WTC11 (cell line): ENCODE results near the gene STOX2. TPM values are rescaled to one million over a fixed set of nuclear protein-coding genes. Genes with fewer than 3 reads are reported as not detected.

Source experiments
- ATAC-seq: fragments of 200-7000 bp; cut with Tn5 transposase; 2 replicates; pipeline ENCODE4 v1.10.0; 2021; ENCODE audit warnings: mild to moderate bottlenecking, moderate library complexity
- CTCF ChIA-PET: fragments of 300-600 bp; sonication (Branson Sonifier 250); formaldehyde crosslinking; loops from one replicate; lab custom pipeline; 2021; ENCODE audit warnings: antibody characterized with exemption; lab: Charles Lee
- POLR2A ChIA-PET: fragments of 350-600 bp; sonication (Branson Sonifier 250); formaldehyde crosslinking; loops from one replicate; lab custom pipeline; 2021; ENCODE audit warnings: antibody characterized with exemption; lab: Charles Lee
- DNase-seq: peaks from one replicate; pipeline ENCODE4 v3.0.0; 2021; ENCODE audit warnings: low spot score
- H3K27ac Mint-ChIP-seq: 2 replicates; pipeline ENCODE4 v1.8.0; 2021; ENCODE audit warnings: mixed read lengths
- H3K27me3 Mint-ChIP-seq: 2 replicates; pipeline ENCODE4 v1.8.0; 2021; ENCODE audit warnings: low read depth, mild to moderate bottlenecking, moderate library complexity, mixed read lengths
- H3K36me3 Mint-ChIP-seq: 2 replicates; pipeline ENCODE4 v1.8.0; 2021; ENCODE audit warnings: mixed read lengths
- H3K4me1 Mint-ChIP-seq: 2 replicates; pipeline ENCODE4 v1.8.0; 2022; ENCODE audit warnings: mixed read lengths
- H3K4me3 Mint-ChIP-seq: 2 replicates; pipeline ENCODE4 v1.8.0; 2021; ENCODE audit warnings: mild to moderate bottlenecking, moderate library complexity, mixed read lengths
- H3K9me3 Mint-ChIP-seq: 2 replicates; pipeline ENCODE4 v1.8.0; 2021; ENCODE audit warnings: mixed read lengths
- ATF1 ChIP-seq: sonication (generic); formaldehyde crosslinking; IDR thresholded peaks from 2 replicates; pipeline ENCODE4 v1.8.1; 2023; ENCODE audit warnings: mild to moderate bottlenecking, moderate library complexity, missing genetic modification reagents
- HMGA2 ChIP-seq: fragments of 250-450 bp; sonication (Bioruptor Pico); IDR thresholded peaks from 2 replicates; pipeline ENCODE4 v1.4.0; 2021; ENCODE audit warnings: mild to moderate bottlenecking, moderate library complexity
- MXD4 ChIP-seq: fragments of 250-450 bp; sonication (Bioruptor Pico); IDR thresholded peaks from 2 replicates; pipeline ENCODE4 v1.8.0; 2021; ENCODE audit warnings: mild to moderate bottlenecking, moderate library complexity, borderline replicate concordance
- MYBL2 ChIP-seq: sonication (generic); formaldehyde crosslinking; IDR thresholded peaks from 2 replicates; pipeline ENCODE4 v1.8.1; 2023; ENCODE audit warnings: mild to moderate bottlenecking, moderate library complexity, missing genetic modification reagents
- RELA ChIP-seq: sonication (generic); formaldehyde crosslinking; IDR thresholded peaks from 2 replicates; pipeline ENCODE4 v1.8.1; 2022; ENCODE audit warnings: missing genetic modification reagents, mild to moderate bottlenecking, borderline replicate concordance
- TEAD1 ChIP-seq: sonication (generic); formaldehyde crosslinking; IDR thresholded peaks from 2 replicates; pipeline ENCODE4 v1.8.0; 2022; ENCODE audit warnings: mild to moderate bottlenecking, missing genetic modification reagents
- ZNF138 ChIP-seq: sonication (generic); formaldehyde crosslinking; conservative IDR thresholded peaks from 2 replicates; pipeline ENCODE4 v1.8.1; 2022; ENCODE audit warnings: mild to moderate bottlenecking, moderate library complexity, missing genetic modification reagents
- ZNF671 ChIP-seq: fragments of 250-450 bp; sonication (Bioruptor Pico); IDR thresholded peaks from 2 replicates; pipeline ENCODE4 v1.8.0; 2021; ENCODE audit warnings: mild to moderate bottlenecking
- total RNA-seq: library from RNA; stranded (reverse); gene quantifications from 3 replicates; pipeline ENCODE4 v1.2.3, GENCODE V29; 2021
- TF ChIP-seq, protein P1 (sequence below): sonication (generic); formaldehyde crosslinking; IDR thresholded peaks from 2 replicates; pipeline ENCODE4 v1.8.0; 2023; ENCODE audit warnings: missing genetic modification reagents, mild to moderate bottlenecking, borderline replicate concordance
- TF ChIP-seq, protein P2 (sequence below): fragments of 250-450 bp; sonication (Bioruptor Pico); IDR thresholded peaks from 2 replicates; pipeline ENCODE4 v1.9.0; 2021; ENCODE audit warnings: mild to moderate bottlenecking
- TF ChIP-seq, protein P3 (sequence below): sonication (generic); formaldehyde crosslinking; IDR thresholded peaks from 2 replicates; pipeline ENCODE4 v1.8.0; 2022; ENCODE audit warnings: missing genetic modification reagents
- TF ChIP-seq, protein P4 (sequence below): sonication (generic); formaldehyde crosslinking; IDR thresholded peaks from 2 replicates; pipeline ENCODE4 v1.8.1; 2022; ENCODE audit warnings: mild to moderate bottlenecking, moderate library complexity, missing genetic modification reagents
- TF ChIP-seq, protein P5 (sequence below): fragments of 250-450 bp; sonication (Bioruptor Pico); IDR thresholded peaks from 2 replicates; pipeline ENCODE4 v1.9.0; 2021; ENCODE audit warnings: mild to moderate bottlenecking, borderline replicate concordance
- TF ChIP-seq, protein P6 (sequence below): sonication (generic); formaldehyde crosslinking; IDR thresholded peaks from 2 replicates; pipeline ENCODE4 v1.8.0; 2022; ENCODE audit warnings: mild to moderate bottlenecking, missing genetic modification reagents
- TF ChIP-seq, protein P7 (sequence below): sonication (generic); formaldehyde crosslinking; IDR thresholded peaks from 2 replicates; pipeline ENCODE4 v1.8.1; 2022; ENCODE audit warnings: low read depth, mild to moderate bottlenecking, moderate library complexity, missing genetic modification reagents, borderline replicate concordance
- TF ChIP-seq, protein P8 (sequence below): sonication (generic); formaldehyde crosslinking; conservative IDR thresholded peaks from 2 replicates; pipeline ENCODE4 v1.8.1; 2022; ENCODE audit warnings: mild to moderate bottlenecking, missing genetic modification reagents

STOX2 gene
- total RNA-seq, 1 experiment from 2014 or later: 31.6 TPM

DNA sequence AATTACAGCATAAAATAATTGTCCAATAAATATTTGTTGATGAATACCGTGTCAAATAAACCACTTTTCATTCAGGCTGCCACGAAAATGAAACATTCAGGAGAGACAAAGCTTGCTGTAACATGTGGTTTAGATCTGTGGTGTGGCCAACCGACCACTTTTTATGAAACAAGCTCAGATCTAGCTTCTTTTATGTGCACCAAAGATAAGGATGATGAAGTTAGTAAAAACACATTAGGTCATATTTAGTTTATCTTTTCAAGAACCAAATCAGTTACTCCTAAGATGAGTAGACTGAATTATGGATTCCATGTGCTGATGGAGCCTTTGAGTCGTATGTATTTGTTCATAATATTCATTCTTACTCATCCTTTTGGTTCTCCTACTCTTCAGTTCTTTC lies 35.8 kb downstream of the STOX2 start:
- ATAC-seq (no peak), DNase-seq (no peak)
- Mint-ChIP-seq H3K36me3 (peaks cover 3% of the 10 kb centered on the region; the same call in 1 of the 2 replicates), H3K27me3 (no peaks in the 10 kb centered on the region), H3K9me3 (no peaks in the 10 kb centered on the region), H3K27ac (no peak overlapping the region), H3K4me1 (peaks cover 38% of the 10 kb centered on the region), H3K4me3 (no peak overlapping the region)
- ChIA-PET POLR2A (no interaction called here), CTCF (no interaction called here)
- no peak for TF ChIP-seq ATF1 (CRISPR knock-in tag)
- no peak for TF ChIP-seq MXD4 (CRISPR knock-in tag)
- TF ChIP-seq ZNF671 (CRISPR knock-in tag): no peak
- no peak for TF ChIP-seq MYBL2 (CRISPR knock-in tag)
- TF ChIP-seq, protein P1, sequence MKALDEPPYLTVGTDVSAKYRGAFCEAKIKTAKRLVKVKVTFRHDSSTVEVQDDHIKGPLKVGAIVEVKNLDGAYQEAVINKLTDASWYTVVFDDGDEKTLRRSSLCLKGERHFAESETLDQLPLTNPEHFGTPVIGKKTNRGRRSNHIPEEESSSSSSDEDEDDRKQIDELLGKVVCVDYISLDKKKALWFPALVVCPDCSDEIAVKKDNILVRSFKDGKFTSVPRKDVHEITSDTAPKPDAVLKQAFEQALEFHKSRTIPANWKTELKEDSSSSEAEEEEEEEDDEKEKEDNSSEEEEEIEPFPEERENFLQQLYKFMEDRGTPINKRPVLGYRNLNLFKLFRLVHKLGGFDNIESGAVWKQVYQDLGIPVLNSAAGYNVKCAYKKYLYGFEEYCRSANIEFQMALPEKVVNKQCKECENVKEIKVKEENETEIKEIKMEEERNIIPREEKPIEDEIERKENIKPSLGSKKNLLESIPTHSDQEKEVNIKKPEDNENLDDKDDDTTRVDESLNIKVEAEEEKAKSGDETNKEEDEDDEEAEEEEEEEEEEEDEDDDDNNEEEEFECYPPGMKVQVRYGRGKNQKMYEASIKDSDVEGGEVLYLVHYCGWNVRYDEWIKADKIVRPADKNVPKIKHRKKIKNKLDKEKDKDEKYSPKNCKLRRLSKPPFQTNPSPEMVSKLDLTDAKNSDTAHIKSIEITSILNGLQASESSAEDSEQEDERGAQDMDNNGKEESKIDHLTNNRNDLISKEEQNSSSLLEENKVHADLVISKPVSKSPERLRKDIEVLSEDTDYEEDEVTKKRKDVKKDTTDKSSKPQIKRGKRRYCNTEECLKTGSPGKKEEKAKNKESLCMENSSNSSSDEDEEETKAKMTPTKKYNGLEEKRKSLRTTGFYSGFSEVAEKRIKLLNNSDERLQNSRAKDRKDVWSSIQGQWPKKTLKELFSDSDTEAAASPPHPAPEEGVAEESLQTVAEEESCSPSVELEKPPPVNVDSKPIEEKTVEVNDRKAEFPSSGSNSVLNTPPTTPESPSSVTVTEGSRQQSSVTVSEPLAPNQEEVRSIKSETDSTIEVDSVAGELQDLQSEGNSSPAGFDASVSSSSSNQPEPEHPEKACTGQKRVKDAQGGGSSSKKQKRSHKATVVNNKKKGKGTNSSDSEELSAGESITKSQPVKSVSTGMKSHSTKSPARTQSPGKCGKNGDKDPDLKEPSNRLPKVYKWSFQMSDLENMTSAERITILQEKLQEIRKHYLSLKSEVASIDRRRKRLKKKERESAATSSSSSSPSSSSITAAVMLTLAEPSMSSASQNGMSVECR (CRISPR knock-in tag): no peak
- no peak for TF ChIP-seq RELA
- no peak for TF ChIP-seq TEAD1 (CRISPR knock-in tag)
- no peak for TF ChIP-seq ZNF138
- TF ChIP-seq, protein P2, sequence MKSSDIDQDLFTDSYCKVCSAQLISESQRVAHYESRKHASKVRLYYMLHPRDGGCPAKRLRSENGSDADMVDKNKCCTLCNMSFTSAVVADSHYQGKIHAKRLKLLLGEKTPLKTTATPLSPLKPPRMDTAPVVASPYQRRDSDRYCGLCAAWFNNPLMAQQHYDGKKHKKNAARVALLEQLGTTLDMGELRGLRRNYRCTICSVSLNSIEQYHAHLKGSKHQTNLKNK (CRISPR knock-in tag): no peak
- TF ChIP-seq, protein P3, sequence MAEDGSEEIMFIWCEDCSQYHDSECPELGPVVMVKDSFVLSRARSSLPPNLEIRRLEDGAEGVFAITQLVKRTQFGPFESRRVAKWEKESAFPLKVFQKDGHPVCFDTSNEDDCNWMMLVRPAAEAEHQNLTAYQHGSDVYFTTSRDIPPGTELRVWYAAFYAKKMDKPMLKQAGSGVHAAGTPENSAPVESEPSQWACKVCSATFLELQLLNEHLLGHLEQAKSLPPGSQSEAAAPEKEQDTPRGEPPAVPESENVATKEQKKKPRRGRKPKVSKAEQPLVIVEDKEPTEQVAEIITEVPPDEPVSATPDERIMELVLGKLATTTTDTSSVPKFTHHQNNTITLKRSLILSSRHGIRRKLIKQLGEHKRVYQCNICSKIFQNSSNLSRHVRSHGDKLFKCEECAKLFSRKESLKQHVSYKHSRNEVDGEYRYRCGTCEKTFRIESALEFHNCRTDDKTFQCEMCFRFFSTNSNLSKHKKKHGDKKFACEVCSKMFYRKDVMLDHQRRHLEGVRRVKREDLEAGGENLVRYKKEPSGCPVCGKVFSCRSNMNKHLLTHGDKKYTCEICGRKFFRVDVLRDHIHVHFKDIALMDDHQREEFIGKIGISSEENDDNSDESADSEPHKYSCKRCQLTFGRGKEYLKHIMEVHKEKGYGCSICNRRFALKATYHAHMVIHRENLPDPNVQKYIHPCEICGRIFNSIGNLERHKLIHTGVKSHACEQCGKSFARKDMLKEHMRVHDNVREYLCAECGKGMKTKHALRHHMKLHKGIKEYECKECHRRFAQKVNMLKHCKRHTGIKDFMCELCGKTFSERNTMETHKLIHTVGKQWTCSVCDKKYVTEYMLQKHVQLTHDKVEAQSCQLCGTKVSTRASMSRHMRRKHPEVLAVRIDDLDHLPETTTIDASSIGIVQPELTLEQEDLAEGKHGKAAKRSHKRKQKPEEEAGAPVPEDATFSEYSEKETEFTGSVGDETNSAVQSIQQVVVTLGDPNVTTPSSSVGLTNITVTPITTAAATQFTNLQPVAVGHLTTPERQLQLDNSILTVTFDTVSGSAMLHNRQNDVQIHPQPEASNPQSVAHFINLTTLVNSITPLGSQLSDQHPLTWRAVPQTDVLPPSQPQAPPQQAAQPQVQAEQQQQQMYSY (CRISPR knock-in tag): no peak

DNA sequence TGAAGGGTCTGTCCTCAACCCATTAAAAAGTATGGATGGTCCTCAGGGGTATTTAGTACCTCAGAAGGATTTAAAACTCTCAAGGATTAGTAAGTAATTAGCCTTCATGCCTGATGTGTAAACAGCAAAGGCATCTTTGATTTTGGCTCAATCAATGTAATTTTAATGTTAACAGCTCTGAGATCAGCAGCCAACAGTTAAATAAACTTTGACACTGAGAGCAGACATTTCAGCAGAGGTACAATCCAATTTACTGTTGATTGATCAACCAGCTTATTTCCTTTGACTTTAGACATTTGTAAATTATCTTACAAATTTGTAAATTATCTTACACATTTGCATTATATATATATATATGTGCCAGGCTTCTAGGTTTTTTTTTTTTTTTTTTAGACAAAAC lies 36.9 kb downstream of the STOX2 start:
- CTCF ChIA-PET: no interaction called here
- no peak overlapping the region for H3K27ac Mint-ChIP-seq
- peaks cover 36% of the 10 kb centered on the region for H3K4me1 Mint-ChIP-seq
- ATAC-seq: no peak
- no peak overlapping the region for H3K4me3 Mint-ChIP-seq
- DNase-seq: no peak
- peaks cover 3% of the 10 kb centered on the region; the same call in 1 of the 2 replicates for H3K36me3 Mint-ChIP-seq
- no peaks in the 10 kb centered on the region for H3K9me3 Mint-ChIP-seq
- POLR2A ChIA-PET: no interaction called here
- H3K27me3 Mint-ChIP-seq: no peaks in the 10 kb centered on the region
- TF ChIP-seq HMGA2 (CRISPR knock-in tag): no peak
- TF ChIP-seq, protein P4, sequence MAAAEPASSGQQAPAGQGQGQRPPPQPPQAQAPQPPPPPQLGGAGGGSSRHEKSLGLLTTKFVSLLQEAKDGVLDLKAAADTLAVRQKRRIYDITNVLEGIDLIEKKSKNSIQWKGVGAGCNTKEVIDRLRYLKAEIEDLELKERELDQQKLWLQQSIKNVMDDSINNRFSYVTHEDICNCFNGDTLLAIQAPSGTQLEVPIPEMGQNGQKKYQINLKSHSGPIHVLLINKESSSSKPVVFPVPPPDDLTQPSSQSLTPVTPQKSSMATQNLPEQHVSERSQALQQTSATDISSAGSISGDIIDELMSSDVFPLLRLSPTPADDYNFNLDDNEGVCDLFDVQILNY: no peak
- TF ChIP-seq, protein P5, sequence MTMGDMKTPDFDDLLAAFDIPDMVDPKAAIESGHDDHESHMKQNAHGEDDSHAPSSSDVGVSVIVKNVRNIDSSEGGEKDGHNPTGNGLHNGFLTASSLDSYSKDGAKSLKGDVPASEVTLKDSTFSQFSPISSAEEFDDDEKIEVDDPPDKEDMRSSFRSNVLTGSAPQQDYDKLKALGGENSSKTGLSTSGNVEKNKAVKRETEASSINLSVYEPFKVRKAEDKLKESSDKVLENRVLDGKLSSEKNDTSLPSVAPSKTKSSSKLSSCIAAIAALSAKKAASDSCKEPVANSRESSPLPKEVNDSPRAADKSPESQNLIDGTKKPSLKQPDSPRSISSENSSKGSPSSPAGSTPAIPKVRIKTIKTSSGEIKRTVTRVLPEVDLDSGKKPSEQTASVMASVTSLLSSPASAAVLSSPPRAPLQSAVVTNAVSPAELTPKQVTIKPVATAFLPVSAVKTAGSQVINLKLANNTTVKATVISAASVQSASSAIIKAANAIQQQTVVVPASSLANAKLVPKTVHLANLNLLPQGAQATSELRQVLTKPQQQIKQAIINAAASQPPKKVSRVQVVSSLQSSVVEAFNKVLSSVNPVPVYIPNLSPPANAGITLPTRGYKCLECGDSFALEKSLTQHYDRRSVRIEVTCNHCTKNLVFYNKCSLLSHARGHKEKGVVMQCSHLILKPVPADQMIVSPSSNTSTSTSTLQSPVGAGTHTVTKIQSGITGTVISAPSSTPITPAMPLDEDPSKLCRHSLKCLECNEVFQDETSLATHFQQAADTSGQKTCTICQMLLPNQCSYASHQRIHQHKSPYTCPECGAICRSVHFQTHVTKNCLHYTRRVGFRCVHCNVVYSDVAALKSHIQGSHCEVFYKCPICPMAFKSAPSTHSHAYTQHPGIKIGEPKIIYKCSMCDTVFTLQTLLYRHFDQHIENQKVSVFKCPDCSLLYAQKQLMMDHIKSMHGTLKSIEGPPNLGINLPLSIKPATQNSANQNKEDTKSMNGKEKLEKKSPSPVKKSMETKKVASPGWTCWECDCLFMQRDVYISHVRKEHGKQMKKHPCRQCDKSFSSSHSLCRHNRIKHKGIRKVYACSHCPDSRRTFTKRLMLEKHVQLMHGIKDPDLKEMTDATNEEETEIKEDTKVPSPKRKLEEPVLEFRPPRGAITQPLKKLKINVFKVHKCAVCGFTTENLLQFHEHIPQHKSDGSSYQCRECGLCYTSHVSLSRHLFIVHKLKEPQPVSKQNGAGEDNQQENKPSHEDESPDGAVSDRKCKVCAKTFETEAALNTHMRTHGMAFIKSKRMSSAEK (CRISPR knock-in tag): no peak
- TF ChIP-seq, protein P6, sequence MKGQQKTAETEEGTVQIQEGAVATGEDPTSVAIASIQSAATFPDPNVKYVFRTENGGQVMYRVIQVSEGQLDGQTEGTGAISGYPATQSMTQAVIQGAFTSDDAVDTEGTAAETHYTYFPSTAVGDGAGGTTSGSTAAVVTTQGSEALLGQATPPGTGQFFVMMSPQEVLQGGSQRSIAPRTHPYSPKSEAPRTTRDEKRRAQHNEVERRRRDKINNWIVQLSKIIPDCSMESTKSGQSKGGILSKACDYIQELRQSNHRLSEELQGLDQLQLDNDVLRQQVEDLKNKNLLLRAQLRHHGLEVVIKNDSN: no peak
- TF ChIP-seq, protein P7, sequence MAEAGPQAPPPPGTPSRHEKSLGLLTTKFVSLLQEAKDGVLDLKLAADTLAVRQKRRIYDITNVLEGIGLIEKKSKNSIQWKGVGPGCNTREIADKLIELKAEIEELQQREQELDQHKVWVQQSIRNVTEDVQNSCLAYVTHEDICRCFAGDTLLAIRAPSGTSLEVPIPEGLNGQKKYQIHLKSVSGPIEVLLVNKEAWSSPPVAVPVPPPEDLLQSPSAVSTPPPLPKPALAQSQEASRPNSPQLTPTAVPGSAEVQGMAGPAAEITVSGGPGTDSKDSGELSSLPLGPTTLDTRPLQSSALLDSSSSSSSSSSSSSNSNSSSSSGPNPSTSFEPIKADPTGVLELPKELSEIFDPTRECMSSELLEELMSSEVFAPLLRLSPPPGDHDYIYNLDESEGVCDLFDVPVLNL (CRISPR knock-in tag): no peak
- TF ChIP-seq, protein P8, sequence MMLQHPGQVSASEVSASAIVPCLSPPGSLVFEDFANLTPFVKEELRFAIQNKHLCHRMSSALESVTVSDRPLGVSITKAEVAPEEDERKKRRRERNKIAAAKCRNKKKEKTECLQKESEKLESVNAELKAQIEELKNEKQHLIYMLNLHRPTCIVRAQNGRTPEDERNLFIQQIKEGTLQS (CRISPR knock-in tag): no peak
